Neural progenitor cell (in vitro differentiated cells): ENCODE measurements around the gene KRTAP12-4. TPM values are rescaled to one million over a fixed set of nuclear protein-coding genes. Genes with fewer than 3 reads are reported as not detected.

ENCODE experiments used
- DNase-seq: peaks from one replicate; pipeline ENCODE4 v3.0.0-alpha.2; 2016; ENCODE audit warnings: low spot score
- H2AFZ ChIP-seq: fragments of 200-600 bp; sonication (generic); replicated peaks from 2 replicates; pipeline ENCODE4 v1.6.1; 2016; ENCODE audit warnings: antibody characterized with exemption
- H3F3A ChIP-seq: fragments of 200-600 bp; sonication (generic); 2 replicates; pipeline ENCODE4 v1.6.1; 2016; ENCODE audit warnings: antibody characterized with exemption, low read depth
- H3K27ac ChIP-seq: fragments of 200-600 bp; sonication (generic); 2 replicates; pipeline ENCODE4 v1.5.1; 2016; ENCODE audit warnings: mild to moderate bottlenecking
- H3K27me3 ChIP-seq: fragments of 200-600 bp; sonication (generic); 2 replicates; pipeline ENCODE4 v1.6.1; 2016; ENCODE audit warnings: mild to moderate bottlenecking, moderate library complexity
- H3K36me3 ChIP-seq: fragments of 200-600 bp; sonication (generic); 2 replicates; pipeline ENCODE4 v1.5.1; 2016
- H3K4me1 ChIP-seq: fragments of 200-600 bp; sonication (generic); 2 replicates; pipeline ENCODE4 v1.6.1; 2016; ENCODE audit warnings: mixed run types
- H3K4me2 ChIP-seq: fragments of 200-600 bp; sonication (generic); 2 replicates; pipeline ENCODE4 v1.6.1; 2016
- H3K4me3 ChIP-seq: fragments of 200-600 bp; sonication (generic); 2 replicates; pipeline ENCODE4 v1.5.1; 2016
- H3K79me2 ChIP-seq: fragments of 200-600 bp; sonication (generic); 2 replicates; pipeline ENCODE4 v1.6.1; 2016; ENCODE audit warnings: low read depth
- H3K9ac ChIP-seq: fragments of 200-600 bp; sonication (generic); 2 replicates; pipeline ENCODE4 v1.6.1; 2016
- H3K9me3 ChIP-seq: fragments of 200-600 bp; sonication (generic); 2 replicates; pipeline ENCODE4 v1.5.1; 2016; ENCODE audit warnings: low read depth
- H4K20me1 ChIP-seq: fragments of 200-600 bp; sonication (generic); 2 replicates; pipeline ENCODE4 v1.6.1; 2016; ENCODE audit warnings: low read depth
- H3K27ac Mint-ChIP-seq: 3 replicates; pipeline ENCODE4 v1.8.0; 2021; ENCODE audit warnings: mixed read lengths
- H3K27me3 Mint-ChIP-seq: 2 replicates; pipeline ENCODE4 v1.8.0; 2022; ENCODE audit warnings: low read depth, mild to moderate bottlenecking, inconsistent platforms, moderate library complexity, mixed read lengths; ENCODE audit not compliant: insufficient read depth
- H3K36me3 Mint-ChIP-seq: 3 replicates; pipeline ENCODE4 v1.8.0; 2021; ENCODE audit warnings: mixed read lengths
- H3K4me1 Mint-ChIP-seq: 3 replicates; pipeline ENCODE4 v1.8.0; 2021; ENCODE audit warnings: mixed read lengths
- H3K4me3 Mint-ChIP-seq: 3 replicates; pipeline ENCODE4 v1.8.0; 2021; ENCODE audit warnings: mild to moderate bottlenecking, moderate library complexity, mixed read lengths
- H3K9me3 Mint-ChIP-seq: 3 replicates; pipeline ENCODE4 v1.8.0; 2020; ENCODE audit warnings: mixed read lengths
- CTCF ChIP-seq: fragments of 200-600 bp; sonication (generic); IDR thresholded peaks from 2 replicates; pipeline ENCODE4 v1.5.1; 2017; ENCODE audit warnings: antibody characterized with exemption, mild to moderate bottlenecking
- EZH2 ChIP-seq: fragments of 200-600 bp; sonication (generic); IDR thresholded peaks from 2 replicates; pipeline ENCODE4 v1.6.1; 2017; ENCODE audit warnings: antibody characterized with exemption, mild to moderate bottlenecking, moderate library complexity
- EZH2phosphoT487 ChIP-seq: fragments of 200-600 bp; sonication (generic); IDR thresholded peaks from 2 replicates; pipeline ENCODE4 v1.6.1; 2017; ENCODE audit warnings: antibody characterized with exemption
- total RNA-seq: library from RNA; depleted of rRNA; stranded (reverse); fragments of >200 nt; gene quantifications from 2 replicates; pipeline ENCODE4 v1.2.3, GENCODE V29; 2015; ENCODE audit warnings: low replicate concordance

Gene KRTAP12-4
- total RNA-seq, 1 donor from 2014 or later: not detected

- H4K20me1 ChIP-seq: no peaks in the 10 kb centered on the region
- no peak overlapping the region for H3K4me3 Mint-ChIP-seq
- no peaks in the 10 kb centered on the region for H3K36me3 ChIP-seq
- no peak overlapping the region for H3K4me3 ChIP-seq
- H3K27ac Mint-ChIP-seq: no peak overlapping the region
- no peak overlapping the region for H2AFZ ChIP-seq
- H3K27me3 ChIP-seq: peaks cover 19% of the 10 kb centered on the region
- TF ChIP-seq CTCF: no peak
- TF ChIP-seq EZH2: no peak
- TF ChIP-seq EZH2phosphoT487: no peak
- no peak overlapping the region for H3K4me2 ChIP-seq
- H3F3A ChIP-seq: peaks cover 9% of the 10 kb centered on the region
- no peak for DNase-seq
- H3K36me3 Mint-ChIP-seq: no peaks in the 10 kb centered on the region
- peaks cover 23% of the 10 kb centered on the region for H3K4me1 Mint-ChIP-seq
- H3K27ac ChIP-seq: no peak overlapping the region
- H3K79me2 ChIP-seq: no peaks in the 10 kb centered on the region
- no peaks in the 10 kb centered on the region for H3K9me3 ChIP-seq
- peaks cover 12% of the 10 kb centered on the region for H3K4me1 ChIP-seq
- H3K27me3 Mint-ChIP-seq: peaks cover 19% of the 10 kb centered on the region
- H3K9ac ChIP-seq: no peak overlapping the region
- H3K9me3 Mint-ChIP-seq: peaks cover 7% of the 10 kb centered on the region
Measured at GRCh38 chr21:44684483-44684882, 30.0 kb upstream of the KRTAP12-4 start.

GRCh38 chr21:44684077-44684476 lies 29.6 kb upstream of the KRTAP12-4 start:
- Histone ChIP-seq H3K9ac (no peak overlapping the region), H3K4me2 (no peak overlapping the region), H3K27me3 (peaks cover 19% of the 10 kb centered on the region), H3K4me1 (peaks cover 12% of the 10 kb centered on the region), H3K79me2 (no peaks in the 10 kb centered on the region), H3K9me3 (no peaks in the 10 kb centered on the region), H4K20me1 (no peaks in the 10 kb centered on the region), H3K4me3 (no peak overlapping the region), H3F3A (peaks cover 9% of the 10 kb centered on the region), H2AFZ (no peak overlapping the region), H3K36me3 (no peaks in the 10 kb centered on the region), H3K27ac (no peak overlapping the region)
- DNase-seq: no peak
- Mint-ChIP-seq H3K9me3 (peaks cover 7% of the 10 kb centered on the region), H3K4me1 (peaks cover 23% of the 10 kb centered on the region), H3K36me3 (no peaks in the 10 kb centered on the region), H3K4me3 (no peak overlapping the region), H3K27ac (no peak overlapping the region), H3K27me3 (peaks cover 19% of the 10 kb centered on the region)
- TF ChIP-seq CTCF: no peak
- TF ChIP-seq EZH2: no peak
- no peak for TF ChIP-seq EZH2phosphoT487

- Histone ChIP-seq H2AFZ (no peak overlapping the region), H3K27ac (no peak overlapping the region), H3K4me3 (no peak overlapping the region), H3K9me3 (no peaks in the 10 kb centered on the region), H3K4me2 (no peak overlapping the region), H3K27me3 (peaks cover 16% of the 10 kb centered on the region), H4K20me1 (no peaks in the 10 kb centered on the region), H3K79me2 (no peaks in the 10 kb centered on the region), H3K4me1 (peaks cover 12% of the 10 kb centered on the region), H3K9ac (no peak overlapping the region), H3F3A (peaks cover 9% of the 10 kb centered on the region), H3K36me3 (no peaks in the 10 kb centered on the region)
- DNase-seq: no peak
- TF ChIP-seq EZH2: no peak
- no peak overlapping the region for H3K4me3 Mint-ChIP-seq
- peaks cover 7% of the 10 kb centered on the region for H3K9me3 Mint-ChIP-seq
- peaks cover 19% of the 10 kb centered on the region for H3K4me1 Mint-ChIP-seq
- no peaks in the 10 kb centered on the region for H3K36me3 Mint-ChIP-seq
- H3K27me3 Mint-ChIP-seq: peaks cover 16% of the 10 kb centered on the region
- no peak overlapping the region for H3K27ac Mint-ChIP-seq
Measured at GRCh38 chr21:44682580-44683151, 28.2 kb upstream of the KRTAP12-4 start.

GRCh38 chr21:44681861-44682579 lies 27.6 kb upstream of the KRTAP12-4 start, which contains the start of gene KRTAP12-1:
Gene KRTAP12-1 (minus strand): TSS chr21:44682163. CDS start chr21:44682123, 40 bp downstream.
- Histone ChIP-seq H3K27ac (no peak within 1 kb of the TSS), H3K4me3 (no peak within 1 kb of the TSS), H3K9me3 (no peaks in the 10 kb centered on the region), H3F3A (peaks cover 6% of the 10 kb centered on the region), H3K4me2 (no peak within 1 kb of the TSS), H3K79me2 (no peaks in the 10 kb centered on the region), H4K20me1 (no peaks in the 10 kb centered on the region), H2AFZ (no peak within 1 kb of the TSS), H3K36me3 (no peaks in the 10 kb centered on the region), H3K4me1 (peaks cover 11% of the 10 kb centered on the region), H3K27me3 (peaks cover 10% of the 10 kb centered on the region), H3K9ac (no peak within 1 kb of the TSS)
- H3K4me3 Mint-ChIP-seq: no peak within 1 kb of the TSS
- H3K27ac Mint-ChIP-seq: peak within 1 kb of the TSS; percentile 74
- DNase-seq: no peak
- no peak for TF ChIP-seq EZH2
- no peak for TF ChIP-seq EZH2phosphoT487
- TF ChIP-seq CTCF: no peak
- peaks cover 13% of the 10 kb centered on the region for H3K27me3 Mint-ChIP-seq
- no peaks in the 10 kb centered on the region for H3K36me3 Mint-ChIP-seq
- peaks cover 7% of the 10 kb centered on the region for H3K9me3 Mint-ChIP-seq
- peaks cover 12% of the 10 kb centered on the region for H3K4me1 Mint-ChIP-seq
